Measurements from ENCODE around the gene TGM3. TPM values are rescaled to one million over a fixed set of nuclear protein-coding genes. Genes with fewer than 3 reads are reported as not detected.
"Not testable (repeated sequence)": the region's sequence is repeated elsewhere in the genome, so short reads cannot be mapped to it uniquely, and the experiment has no call there.

Gene TGM3, protein sequence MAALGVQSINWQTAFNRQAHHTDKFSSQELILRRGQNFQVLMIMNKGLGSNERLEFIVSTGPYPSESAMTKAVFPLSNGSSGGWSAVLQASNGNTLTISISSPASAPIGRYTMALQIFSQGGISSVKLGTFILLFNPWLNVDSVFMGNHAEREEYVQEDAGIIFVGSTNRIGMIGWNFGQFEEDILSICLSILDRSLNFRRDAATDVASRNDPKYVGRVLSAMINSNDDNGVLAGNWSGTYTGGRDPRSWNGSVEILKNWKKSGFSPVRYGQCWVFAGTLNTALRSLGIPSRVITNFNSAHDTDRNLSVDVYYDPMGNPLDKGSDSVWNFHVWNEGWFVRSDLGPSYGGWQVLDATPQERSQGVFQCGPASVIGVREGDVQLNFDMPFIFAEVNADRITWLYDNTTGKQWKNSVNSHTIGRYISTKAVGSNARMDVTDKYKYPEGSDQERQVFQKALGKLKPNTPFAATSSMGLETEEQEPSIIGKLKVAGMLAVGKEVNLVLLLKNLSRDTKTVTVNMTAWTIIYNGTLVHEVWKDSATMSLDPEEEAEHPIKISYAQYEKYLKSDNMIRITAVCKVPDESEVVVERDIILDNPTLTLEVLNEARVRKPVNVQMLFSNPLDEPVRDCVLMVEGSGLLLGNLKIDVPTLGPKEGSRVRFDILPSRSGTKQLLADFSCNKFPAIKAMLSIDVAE
- polyA plus RNA-seq (2013, experiment 1 of 2; ENCODE audit: insufficient read length), result not detected
- polyA plus RNA-seq (2013, experiment 2 of 2; ENCODE audit: insufficient read length), result not detected

- no peak for DNase-seq
These were observed at the start of gene TGM3 for GRCh38 chr20:2295886-2296515. TGM3 (plus strand) TSS chr20:2296001; CDS start chr20:2296064, 63 bp downstream.

- DNase-seq, result no peak
These were observed 49.7 kb upstream of the TGM3 start for GRCh38 chr20:2246069-2246491.

DNA sequence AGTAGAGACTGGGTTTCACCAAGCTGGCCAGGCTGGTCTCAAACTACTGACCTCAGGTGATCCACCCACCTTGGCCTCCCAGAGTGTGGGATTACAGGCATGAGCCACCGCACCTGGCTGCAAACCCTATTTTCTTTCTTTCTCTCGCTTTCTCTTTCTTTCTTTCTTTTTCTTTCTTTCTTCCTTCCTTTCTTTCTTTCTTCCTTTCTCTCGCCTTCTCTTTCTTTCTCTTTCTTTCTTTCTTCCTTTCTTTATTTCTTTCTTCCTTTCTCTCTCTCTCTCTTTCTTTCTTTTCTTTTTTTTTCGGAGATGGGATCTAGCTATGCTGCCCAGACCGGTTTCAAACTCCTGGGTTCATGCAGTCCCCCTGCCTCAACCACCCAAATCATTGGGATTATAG is 47.0 kb upstream of the TGM3 start:
- DNase-seq, result no peak

DNA sequence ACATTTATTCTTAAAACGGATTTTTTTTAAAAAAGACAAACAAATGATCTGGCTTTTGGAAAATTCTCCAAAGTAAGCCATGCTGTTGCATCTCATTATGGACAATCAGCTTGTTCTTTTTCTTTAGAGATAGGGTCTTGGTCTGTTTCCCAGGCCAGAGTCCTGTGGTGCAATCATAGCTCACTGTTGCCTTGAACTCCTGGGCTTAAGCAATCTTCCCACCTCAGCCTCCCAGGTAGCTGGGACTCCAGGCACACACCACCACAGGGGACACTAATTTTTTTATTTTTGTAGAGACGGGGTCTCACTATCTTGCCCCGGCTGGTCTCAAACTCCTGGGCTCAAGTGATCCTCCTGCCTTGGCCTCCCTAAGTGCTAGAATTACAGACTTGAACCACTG is 45.9 kb upstream of the TGM3 start:
- no peak for DNase-seq

GRCh38 chr20:2252419-2252997 is 43.3 kb upstream of the TGM3 start:
- DNase-seq, result no peak

- no peak for DNase-seq
These were observed 42.5 kb upstream of the TGM3 start for GRCh38 chr20:2253256-2253655.

- no peak for DNase-seq
These were observed 41.5 kb upstream of the TGM3 start for GRCh38 chr20:2254333-2254732.

DNA sequence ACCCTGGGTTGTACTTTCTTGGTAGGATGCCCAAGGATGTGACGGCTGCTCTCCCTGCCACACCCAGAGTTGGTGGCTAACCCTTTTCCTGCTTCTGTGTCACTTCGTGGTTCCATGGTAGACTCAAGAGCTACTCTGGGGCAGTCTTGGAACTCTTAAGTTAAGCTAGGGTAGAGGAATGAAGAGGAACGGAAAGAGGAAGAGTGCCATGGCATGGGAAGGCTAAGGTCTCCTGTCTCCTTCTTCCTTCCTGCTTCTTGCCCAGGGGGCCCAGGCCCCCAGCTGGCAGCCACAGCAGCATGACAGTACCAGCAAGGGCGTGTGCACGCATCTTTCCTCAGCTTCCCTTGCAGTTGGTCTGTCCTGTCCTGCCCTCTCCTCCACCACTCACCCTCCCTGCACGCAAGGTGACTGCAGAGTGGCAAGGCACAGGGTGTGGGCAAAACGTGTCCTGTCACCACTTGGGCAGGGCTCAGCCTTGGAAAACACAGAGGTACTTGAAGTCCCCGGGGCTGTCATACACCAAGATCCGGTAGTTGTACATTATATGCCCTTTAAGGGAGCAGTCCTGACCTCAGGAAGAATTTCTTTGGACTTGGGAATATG is 39.8 kb upstream of the TGM3 start:
- DNase-seq, result no peak

DNA sequence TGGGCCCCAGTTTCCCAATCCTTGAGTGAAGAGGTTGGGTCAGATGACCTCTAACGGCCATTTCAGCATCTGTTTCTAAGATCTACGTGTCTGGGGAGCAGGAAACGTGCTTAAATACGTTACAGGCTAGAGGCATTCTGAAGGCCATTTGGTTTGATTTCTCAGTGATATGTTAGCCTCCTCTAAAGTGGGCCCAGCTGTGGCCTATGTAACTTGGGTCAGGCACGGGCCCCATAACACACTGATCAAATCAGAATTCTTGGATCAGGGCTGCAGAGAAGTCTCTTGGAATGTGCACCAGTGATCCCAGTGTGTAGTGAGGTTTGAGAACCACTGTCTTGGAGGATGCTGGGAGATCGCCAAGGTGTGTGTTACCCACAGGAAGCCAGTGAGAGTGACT is 36.1 kb upstream of the TGM3 start:
- no peak for DNase-seq

GRCh38 chr20:2260250-2260649 is 35.6 kb upstream of the TGM3 start:
- DNase-seq, result no peak

DNA sequence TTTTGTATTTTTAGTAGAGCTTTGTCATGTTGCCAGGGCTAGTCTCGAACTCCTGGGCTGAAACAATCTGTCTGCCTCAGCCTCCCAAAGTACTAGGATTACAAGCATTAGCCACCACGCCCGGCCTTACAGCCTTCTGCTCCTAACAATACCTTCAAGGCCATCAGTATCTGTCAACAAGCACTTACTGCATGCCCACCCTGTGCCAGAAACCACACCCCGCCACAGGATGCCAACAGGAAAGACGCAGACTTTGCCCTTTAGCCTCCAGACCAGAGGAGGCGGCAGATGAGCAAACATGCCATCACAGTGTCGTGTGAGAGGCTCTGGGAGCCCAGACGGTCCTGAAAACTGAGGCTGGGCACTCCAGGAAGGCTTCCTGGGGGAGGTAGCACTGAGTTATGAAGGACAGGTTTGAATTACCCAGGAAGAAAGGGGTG is 34.7 kb upstream of the TGM3 start:
- DNase-seq, result no peak

GRCh38 chr20:2261629-2262028 is 34.2 kb upstream of the TGM3 start:
- no peak for DNase-seq

GRCh38 chr20:2264118-2264517 is 31.7 kb upstream of the TGM3 start:
- no peak for DNase-seq

GRCh38 chr20:2264621-2265374 is 31.0 kb upstream of the TGM3 start:
- not testable (repeated sequence) for DNase-seq

- DNase-seq, result no peak
These were observed 22.0 kb upstream of the TGM3 start for GRCh38 chr20:2273634-2274302.

GRCh38 chr20:2276015-2276414 is 19.8 kb upstream of the TGM3 start:
- DNase-seq, result no peak

GRCh38 chr20:2279253-2279779 is 16.5 kb upstream of the TGM3 start:
- DNase-seq, result no peak

GRCh38 chr20:2280082-2280481 is 15.7 kb upstream of the TGM3 start:
- no peak for DNase-seq

DNA sequence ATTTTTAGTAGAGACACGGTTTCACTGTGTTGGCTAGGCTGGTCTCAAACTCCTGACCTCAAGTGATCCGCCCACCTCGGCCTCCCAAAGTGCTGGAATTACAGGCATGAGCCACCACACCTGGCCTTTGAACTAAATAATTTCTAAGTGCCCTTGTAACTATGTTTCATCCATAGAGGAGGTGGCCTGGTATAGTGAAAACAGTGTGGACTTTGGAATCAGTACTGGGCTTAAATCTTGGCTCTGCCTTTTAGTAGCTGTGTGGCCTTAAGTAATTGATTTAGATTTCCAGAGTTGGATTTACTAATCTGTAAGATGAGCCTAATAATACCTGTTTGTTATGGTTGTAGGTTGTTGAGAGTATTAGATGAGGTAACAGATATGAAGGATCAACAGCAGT is 14.2 kb upstream of the TGM3 start:
- no peak for DNase-seq

DNA sequence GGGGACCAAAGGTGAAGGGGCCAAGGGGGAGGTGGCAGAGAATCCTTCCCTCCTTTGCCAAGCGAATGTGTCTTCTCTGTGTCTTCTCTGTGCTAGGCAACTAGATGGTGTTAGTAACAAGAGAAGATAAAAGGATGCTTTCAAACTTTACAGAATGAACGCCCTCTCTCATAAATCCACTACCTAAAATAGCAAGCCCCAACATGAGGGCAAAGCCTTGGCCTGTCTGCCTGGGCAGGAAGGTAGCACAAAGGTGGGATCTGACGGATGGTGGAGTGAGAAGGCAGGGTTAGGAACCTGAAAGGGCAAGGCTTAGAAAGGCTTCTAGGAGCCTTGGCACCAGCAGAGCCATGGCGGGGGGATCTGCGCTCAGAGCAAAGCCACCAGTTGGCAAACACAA is 13.6 kb upstream of the TGM3 start:
- no peak for DNase-seq

All from fibroblast of skin of abdomen (primary cell).